T-helper 1 cell treated with Interleukin-12 subunit alpha and Interleukin-12 subunit beta and Interleukin-4 antibody, amounts not matched to agents 30 μg/mL and 1 μg/mL, for 36 hours (primary cell): Measurements from ENCODE around the gene SLC16A4.
"Not testable (repeated sequence)": the region's sequence is repeated elsewhere in the genome, so short reads cannot be mapped to it uniquely, and the experiment has no call there.

Source experiments
- H3K27ac Mint-ChIP-seq: one replicate; pipeline ENCODE4 v1.8.0; 2021; ENCODE audit warnings: mild to moderate bottlenecking, mixed read lengths
- H3K27me3 Mint-ChIP-seq: one replicate; pipeline ENCODE4 v1.8.0; 2021; ENCODE audit warnings: low read depth, mixed read lengths
- H3K36me3 Mint-ChIP-seq: one replicate; pipeline ENCODE4 v1.8.0; 2021; ENCODE audit warnings: low read depth, mixed read lengths
- H3K4me1 Mint-ChIP-seq: one replicate; pipeline ENCODE4 v1.8.0; 2021; ENCODE audit warnings: low read depth, mixed read lengths
- H3K4me3 Mint-ChIP-seq: one replicate; pipeline ENCODE4 v1.8.0; 2021; ENCODE audit warnings: mild to moderate bottlenecking, moderate library complexity, mixed read lengths
- H3K9me3 Mint-ChIP-seq: one replicate; pipeline ENCODE4 v1.8.0; 2021; ENCODE audit warnings: mixed read lengths

SLC16A4 gene

DNA sequence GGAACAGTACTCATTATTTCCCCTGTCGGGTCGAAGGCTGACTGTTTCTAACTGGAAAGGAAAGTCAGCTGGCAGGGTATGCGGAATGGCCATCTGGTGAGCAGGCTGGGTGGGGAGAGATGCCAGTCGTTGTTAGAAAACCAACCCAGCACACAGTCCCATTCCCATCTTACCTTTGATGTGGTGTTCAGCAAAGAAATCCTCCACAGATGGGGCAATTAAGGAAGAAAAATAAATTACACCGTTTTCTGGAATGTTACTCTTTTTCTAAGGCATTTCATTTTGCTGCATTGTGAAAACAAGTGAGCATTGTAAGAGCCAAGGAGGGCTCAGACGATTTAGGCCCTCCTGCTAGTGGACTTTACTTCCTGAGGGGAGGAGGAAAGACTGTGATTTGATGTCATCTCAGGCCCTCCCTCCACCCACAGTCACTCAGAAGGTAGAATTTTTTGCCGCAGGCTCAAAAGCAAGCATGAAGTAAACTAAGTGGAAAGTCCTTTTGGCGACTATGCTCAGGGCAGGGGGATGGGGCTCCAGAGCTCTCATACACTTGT, at the start of gene SLC16A4:
Gene SLC16A4, minus strand, starts transcription at position 335 of the 554 bp plus-strand sequence. CDS start 1,703 bp downstream, outside the sequence.
- H3K9me3 Mint-ChIP-seq, result no peaks in the 10 kb centered on the region
- peaks cover 3% of the 10 kb centered on the region for H3K4me1 Mint-ChIP-seq

DNA sequence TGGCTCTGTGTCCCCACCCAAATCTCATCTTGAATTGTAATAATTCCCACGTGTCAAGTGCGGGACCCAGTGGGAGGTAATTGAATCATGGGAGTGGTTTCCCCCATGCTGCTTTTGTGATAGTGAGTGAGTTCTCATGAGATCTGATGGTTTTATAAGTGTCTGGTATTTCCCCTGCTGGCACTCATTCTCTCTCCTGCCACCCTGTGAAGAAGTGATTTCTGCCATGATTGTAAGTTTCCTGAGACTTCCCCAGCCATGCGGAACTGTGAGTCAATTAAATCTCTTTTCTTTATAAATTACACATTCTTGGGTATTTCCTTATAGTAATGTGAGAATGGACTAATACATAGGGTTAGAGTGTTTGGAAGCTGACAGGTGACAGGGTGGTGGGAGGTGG, 49.0 kb upstream of the SLC16A4 start:
- H3K4me1 Mint-ChIP-seq, H3K27ac Mint-ChIP-seq, H3K4me3 Mint-ChIP-seq, H3K9me3 Mint-ChIP-seq, H3K36me3 Mint-ChIP-seq: not testable (repeated sequence)
- H3K27me3 Mint-ChIP-seq, result peaks cover 14% of the 10 kb centered on the region

More for the DNA sequence above, at the start of gene SLC16A4:
- no peak within 1 kb of the TSS for H3K27ac Mint-ChIP-seq
- H3K4me3 Mint-ChIP-seq, result no peak within 1 kb of the TSS
- peaks cover 14% of the 10 kb centered on the region for H3K36me3 Mint-ChIP-seq
- no peaks in the 10 kb centered on the region for H3K27me3 Mint-ChIP-seq

DNA sequence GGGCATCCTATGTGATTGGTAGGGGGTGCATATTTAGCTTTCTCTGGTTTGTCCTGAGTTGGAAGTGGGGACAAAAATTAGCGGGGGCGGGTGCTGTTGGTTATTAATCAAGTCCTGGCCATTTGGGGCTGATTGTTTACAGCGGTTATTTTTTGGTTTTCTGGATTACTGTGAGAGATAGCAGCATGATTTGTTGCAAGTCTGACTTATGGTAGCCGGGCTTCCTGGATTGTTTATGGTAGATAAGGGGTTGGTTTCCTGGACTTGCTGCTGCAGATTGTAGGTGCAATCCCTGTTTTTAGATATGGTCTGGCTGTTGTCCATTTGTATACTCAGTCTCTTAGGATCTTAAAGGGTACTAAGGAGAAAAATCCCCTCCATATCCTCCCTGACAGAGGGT, 48.1 kb upstream of the SLC16A4 start:
- Mint-ChIP-seq H3K4me1 (no peaks in the 10 kb centered on the region), H3K9me3 (no peaks in the 10 kb centered on the region), H3K27me3 (peaks cover 7% of the 10 kb centered on the region), H3K36me3 (no peaks in the 10 kb centered on the region), H3K27ac (no peak overlapping the region), H3K4me3 (no peak overlapping the region)

DNA sequence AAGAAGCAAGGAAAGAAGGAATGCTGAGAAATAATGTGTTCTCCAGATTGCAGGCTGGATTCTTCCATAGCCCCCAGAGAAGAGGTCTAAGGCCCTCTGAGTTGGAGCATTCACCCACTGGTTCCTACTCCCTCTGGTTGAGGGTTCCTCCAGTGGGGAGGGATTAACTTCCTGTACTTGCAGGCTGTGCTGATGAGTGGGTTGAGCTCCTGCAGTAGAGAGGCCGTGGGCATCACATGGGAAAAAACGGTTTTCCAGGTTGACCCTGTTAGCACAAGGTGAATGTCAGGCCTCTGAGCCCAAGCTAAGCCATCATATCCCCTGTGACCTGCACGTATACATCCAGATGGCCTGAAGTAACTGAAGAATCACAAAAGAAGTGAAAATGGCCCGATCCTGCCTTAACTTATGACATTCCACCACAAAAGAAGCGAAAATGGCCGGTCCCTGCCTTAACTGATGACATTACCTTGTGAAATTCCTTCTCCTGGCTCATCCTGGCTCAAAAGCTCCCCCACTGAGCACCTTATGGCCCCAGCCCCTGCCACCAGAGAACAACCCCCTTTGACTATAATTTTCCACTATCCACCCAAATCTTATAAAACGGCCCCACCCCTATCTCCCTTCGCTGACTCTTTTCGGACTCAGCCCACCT, 46.9 kb upstream of the SLC16A4 start:
- H3K27me3 Mint-ChIP-seq, H3K27ac Mint-ChIP-seq, H3K9me3 Mint-ChIP-seq, H3K36me3 Mint-ChIP-seq, H3K4me3 Mint-ChIP-seq, H3K4me1 Mint-ChIP-seq: not testable (repeated sequence)

DNA sequence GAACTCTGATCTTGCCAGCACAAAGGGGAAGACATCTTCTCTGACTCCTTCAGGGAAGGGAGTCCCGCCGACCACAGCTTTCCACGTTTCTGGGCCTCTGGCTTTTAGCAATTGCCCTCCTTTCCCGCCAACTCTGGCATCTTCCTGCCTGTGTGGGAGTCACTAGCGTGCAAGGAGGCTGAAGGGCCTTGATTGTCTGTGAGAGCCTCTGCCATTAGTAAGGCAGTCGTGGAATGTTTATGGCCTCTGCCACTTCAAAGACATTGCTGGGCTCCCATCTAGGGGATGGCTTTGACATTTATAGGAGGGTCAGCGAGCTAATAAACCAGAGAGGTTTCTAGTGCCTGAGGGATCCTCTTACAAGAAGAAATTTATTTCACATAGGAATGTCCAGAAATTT, 45.8 kb upstream of the SLC16A4 start:
- no peaks in the 10 kb centered on the region for H3K9me3 Mint-ChIP-seq
- no peaks in the 10 kb centered on the region for H3K4me1 Mint-ChIP-seq
- no peak overlapping the region for H3K27ac Mint-ChIP-seq
- peaks cover 12% of the 10 kb centered on the region for H3K27me3 Mint-ChIP-seq
- H3K4me3 Mint-ChIP-seq, result no peak overlapping the region
- no peaks in the 10 kb centered on the region for H3K36me3 Mint-ChIP-seq

DNA sequence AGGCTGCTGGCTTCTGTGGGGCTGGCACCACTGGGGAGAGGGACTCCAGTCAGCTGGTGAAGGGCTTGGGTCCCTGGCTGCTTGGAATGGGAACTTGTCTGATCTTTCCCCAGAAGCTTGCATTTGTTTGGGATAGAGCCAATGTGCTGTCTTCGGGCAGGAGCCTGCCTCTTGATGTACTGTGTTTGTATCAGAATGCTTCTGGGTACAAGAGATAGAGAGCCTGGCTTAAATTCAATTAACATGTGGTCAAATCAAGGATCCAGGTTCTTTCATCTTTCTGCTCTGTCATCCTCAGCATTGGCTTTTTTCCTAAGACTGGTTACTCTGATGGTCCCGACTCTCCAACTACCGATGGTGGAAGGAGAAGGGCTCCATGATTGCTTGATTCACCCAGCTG, 44.1 kb upstream of the SLC16A4 start:
- H3K36me3 Mint-ChIP-seq, result no peaks in the 10 kb centered on the region
- no peak overlapping the region for H3K27ac Mint-ChIP-seq
- peaks cover 21% of the 10 kb centered on the region for H3K27me3 Mint-ChIP-seq
- no peaks in the 10 kb centered on the region for H3K4me1 Mint-ChIP-seq
- no peak overlapping the region for H3K4me3 Mint-ChIP-seq
- H3K9me3 Mint-ChIP-seq, result no peaks in the 10 kb centered on the region

DNA sequence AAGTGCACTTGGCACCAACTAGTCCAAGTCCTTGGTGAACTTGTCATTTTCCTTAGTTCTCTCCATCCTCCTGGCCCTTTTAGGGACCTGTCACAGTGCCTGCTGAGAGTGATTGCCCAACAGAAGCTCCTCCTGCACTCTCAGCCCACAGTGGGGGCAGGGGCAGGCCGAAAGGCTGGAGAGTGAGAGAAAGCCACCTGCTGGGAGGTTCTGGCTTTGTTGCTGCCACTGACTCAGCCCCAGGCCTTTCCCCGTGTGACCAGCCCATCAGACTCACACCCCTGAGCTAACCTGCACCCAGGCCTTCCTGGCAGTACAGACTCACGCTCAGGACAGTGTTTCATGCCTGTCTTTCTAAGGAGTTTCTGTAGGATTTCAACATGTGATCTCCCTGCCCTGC, 43.0 kb upstream of the SLC16A4 start:
- Mint-ChIP-seq H3K4me3 (no peak overlapping the region), H3K27me3 (peaks cover 22% of the 10 kb centered on the region), H3K4me1 (no peaks in the 10 kb centered on the region), H3K9me3 (no peaks in the 10 kb centered on the region), H3K27ac (no peak overlapping the region), H3K36me3 (no peaks in the 10 kb centered on the region)

DNA sequence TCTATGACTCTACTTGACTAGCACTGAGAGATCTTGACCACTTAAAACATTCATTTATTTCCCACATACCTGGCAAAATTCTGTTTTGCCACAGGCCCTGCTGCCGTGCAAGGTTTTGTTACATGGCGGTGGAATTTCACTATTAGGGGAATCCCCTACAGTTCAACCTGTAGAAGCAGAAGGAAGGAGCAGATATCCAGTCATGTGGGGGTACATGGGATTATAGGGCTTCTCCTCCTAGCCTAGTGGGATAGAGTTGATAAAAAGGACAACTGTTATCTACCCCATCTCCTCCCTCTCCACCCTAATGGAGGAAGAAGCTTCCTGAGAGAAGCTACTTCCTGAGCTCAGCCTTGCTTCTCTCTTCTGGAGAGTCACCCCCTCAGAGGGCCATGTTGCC, 42.4 kb upstream of the SLC16A4 start:
- H3K4me1 Mint-ChIP-seq, result no peaks in the 10 kb centered on the region
- no peaks in the 10 kb centered on the region for H3K9me3 Mint-ChIP-seq
- peaks cover 22% of the 10 kb centered on the region for H3K27me3 Mint-ChIP-seq
- no peak overlapping the region for H3K27ac Mint-ChIP-seq
- H3K36me3 Mint-ChIP-seq, result no peaks in the 10 kb centered on the region
- no peak overlapping the region for H3K4me3 Mint-ChIP-seq

DNA sequence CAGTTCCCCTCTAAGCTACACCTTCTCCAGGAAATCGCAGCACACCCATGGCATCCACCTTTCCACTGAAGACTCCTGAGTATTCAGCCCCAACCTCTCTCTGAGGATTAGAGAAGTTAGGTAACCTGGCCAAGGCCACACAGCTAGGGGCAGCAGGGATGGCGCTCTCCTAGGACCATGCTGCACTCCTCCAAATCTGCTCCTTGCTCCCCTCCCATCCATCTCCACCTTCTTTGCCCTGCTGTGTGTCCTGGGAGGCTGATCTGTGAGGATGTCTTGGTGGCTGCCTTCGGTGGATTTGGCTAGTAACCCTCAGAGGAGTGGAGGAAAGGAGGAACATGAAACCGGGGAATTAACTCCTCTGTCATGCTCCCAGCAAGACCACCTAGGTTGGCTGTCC, 40.1 kb upstream of the SLC16A4 start:
- no peak overlapping the region for H3K27ac Mint-ChIP-seq
- no peaks in the 10 kb centered on the region for H3K4me1 Mint-ChIP-seq
- H3K27me3 Mint-ChIP-seq, result peaks cover 25% of the 10 kb centered on the region
- H3K9me3 Mint-ChIP-seq, result no peaks in the 10 kb centered on the region
- H3K4me3 Mint-ChIP-seq, result no peak overlapping the region
- H3K36me3 Mint-ChIP-seq, result no peaks in the 10 kb centered on the region

DNA sequence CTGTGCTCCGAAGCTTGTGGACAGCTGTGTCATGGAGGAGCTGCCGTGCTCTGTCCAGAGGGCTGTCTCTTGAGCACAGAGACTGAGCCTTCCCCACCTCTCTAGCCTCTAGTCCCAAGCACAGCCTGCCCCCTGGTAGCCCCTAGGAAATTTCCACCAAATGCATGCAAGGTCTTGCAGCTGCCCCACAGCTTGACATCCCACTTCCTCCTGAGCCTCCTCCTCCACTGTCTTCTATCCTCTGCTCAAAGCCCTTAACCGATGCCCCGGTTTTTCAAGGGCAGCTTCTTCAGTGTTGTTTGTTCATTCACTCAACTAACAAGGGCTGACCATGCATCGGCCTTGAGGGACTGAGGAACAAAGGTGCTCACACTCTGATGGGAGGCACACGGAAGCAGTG, 39.5 kb upstream of the SLC16A4 start:
- H3K27ac Mint-ChIP-seq, result no peak overlapping the region
- H3K27me3 Mint-ChIP-seq, result peaks cover 25% of the 10 kb centered on the region
- H3K4me1 Mint-ChIP-seq, result no peaks in the 10 kb centered on the region

DNA sequence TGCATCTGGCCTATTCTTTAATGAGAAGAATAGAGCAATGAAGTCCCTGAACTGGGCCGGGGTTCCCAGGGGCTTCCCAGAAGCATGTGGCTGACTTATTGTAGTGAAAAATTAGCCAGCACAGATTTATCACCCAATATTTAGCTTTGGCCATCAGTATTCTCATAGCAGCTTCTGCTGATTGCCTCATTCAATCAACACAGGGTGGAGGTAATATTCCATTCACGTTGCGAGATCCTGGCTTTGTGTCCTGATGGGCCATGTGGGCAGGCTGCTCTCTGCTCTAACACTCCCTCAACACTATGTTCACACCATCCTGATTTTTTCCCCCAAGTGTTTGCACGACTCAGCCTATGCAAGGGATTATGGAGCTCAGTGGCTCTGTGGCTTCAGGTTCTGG, 38.1 kb upstream of the SLC16A4 start:
- Mint-ChIP-seq H3K27me3 (peaks cover 31% of the 10 kb centered on the region), H3K4me3 (no peak overlapping the region), H3K36me3 (no peaks in the 10 kb centered on the region), H3K27ac (no peak overlapping the region), H3K4me1 (no peaks in the 10 kb centered on the region), H3K9me3 (no peaks in the 10 kb centered on the region)

More for the DNA sequence above, 39.5 kb upstream of the SLC16A4 start:
- Mint-ChIP-seq H3K4me3 (no peak overlapping the region), H3K36me3 (no peaks in the 10 kb centered on the region), H3K9me3 (no peaks in the 10 kb centered on the region)

DNA sequence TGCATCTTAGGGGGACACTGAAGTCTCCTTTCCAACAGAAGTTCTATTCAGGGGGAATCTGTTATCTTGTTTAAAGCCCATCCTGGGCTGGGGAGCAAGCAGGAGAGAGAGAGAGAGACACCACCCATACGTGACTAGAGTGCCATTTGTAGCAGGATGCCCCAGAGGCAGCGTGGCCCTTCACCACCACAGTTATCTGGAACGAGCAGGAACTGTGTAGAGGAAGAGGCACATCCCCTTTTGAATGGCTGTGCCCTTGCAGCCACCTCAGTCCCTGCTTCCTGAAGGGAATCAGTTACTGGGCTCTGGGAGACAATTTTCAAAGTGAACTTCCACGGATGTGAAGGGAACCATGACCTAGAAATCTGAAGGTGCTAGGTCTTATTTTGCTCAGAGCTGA, 36.0 kb upstream of the SLC16A4 start:
- no peak overlapping the region for H3K4me3 Mint-ChIP-seq
- no peaks in the 10 kb centered on the region for H3K9me3 Mint-ChIP-seq
- peaks cover 5% of the 10 kb centered on the region for H3K4me1 Mint-ChIP-seq
- H3K27ac Mint-ChIP-seq, result no peak overlapping the region
- peaks cover 35% of the 10 kb centered on the region for H3K27me3 Mint-ChIP-seq
- no peaks in the 10 kb centered on the region for H3K36me3 Mint-ChIP-seq

DNA sequence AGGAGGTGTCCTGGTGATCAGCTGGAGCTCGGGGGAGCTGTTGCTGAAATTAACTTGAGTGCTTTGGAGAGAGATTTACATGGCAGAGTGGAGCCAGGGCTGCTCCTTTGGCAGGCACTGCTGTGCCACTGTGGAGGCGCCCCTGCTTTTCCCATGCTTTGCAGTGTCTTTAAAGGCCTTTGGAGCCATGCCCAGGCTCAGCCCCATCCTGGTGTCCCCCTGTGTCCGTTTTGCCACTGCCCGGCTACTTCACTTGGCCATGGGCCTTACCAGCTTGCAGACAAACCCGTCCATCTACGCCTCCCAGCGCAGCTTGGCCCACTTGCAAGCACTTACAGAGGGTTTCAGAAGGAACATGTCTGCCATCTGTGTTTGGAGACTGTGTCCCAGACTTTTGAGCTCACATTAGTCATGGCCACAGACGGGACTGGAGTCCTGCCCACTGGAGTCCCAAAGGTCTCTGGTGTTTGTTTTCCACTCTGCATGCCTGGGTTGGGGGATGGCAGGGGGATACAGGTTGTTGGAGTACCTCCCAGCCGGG, 34.9 kb upstream of the SLC16A4 start:
- Mint-ChIP-seq H3K27me3 (peaks cover 25% of the 10 kb centered on the region), H3K4me1 (peaks cover 12% of the 10 kb centered on the region), H3K36me3 (no peaks in the 10 kb centered on the region), H3K4me3 (no peak overlapping the region), H3K9me3 (no peaks in the 10 kb centered on the region), H3K27ac (no peak overlapping the region)

DNA sequence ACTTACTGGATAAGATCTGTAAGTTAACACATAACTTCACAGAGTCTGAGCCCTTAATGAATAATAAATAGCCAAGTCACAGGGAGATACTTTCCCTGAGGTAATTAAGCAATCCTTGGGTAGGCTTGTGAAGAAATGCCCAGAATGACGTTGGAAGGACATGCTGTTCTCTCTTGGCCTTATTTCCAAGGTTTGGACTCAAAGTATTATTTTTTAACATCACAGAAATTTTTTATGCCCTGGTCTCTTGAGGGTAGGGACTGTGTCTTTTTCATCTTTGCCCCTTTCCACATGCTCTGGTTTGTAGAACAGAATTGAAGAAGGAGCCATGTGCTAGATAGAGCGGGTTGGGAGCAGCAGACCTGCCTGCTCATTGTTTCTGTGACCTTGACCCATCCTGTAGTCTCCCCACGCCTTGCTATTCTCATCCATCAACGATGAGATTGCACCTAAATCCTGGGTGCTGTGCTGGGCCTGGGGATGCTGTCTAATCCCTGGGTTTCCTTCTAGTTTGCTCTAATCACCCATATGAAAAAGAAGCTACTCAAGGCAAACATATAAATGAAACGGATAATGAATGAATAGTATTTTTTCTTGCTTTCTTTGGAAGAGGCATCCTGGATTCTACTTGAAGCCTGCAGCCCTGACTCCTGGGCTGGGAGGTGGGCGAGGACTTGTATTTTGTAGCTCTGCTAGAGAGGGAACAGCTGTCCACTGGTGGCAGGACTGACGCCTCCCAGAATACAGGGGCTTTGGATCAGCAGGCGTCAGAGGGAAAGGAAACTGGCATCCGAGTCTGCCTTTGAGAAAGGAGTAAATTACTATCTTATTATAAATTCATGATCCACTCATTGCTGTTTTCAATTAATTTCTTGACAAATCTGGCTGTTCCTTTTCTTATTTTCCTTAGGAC, 34.1 kb upstream of the SLC16A4 start:
- H3K27me3 Mint-ChIP-seq, result peaks cover 19% of the 10 kb centered on the region

More for the DNA sequence above, 34.1 kb upstream of the SLC16A4 start:
- Mint-ChIP-seq H3K4me3 (no peak overlapping the region), H3K27ac (no peak overlapping the region), H3K36me3 (no peaks in the 10 kb centered on the region), H3K4me1 (peaks cover 12% of the 10 kb centered on the region), H3K9me3 (no peaks in the 10 kb centered on the region)
